ENCODE data around the gene KISS1R.
A peak's percentile ranks its signal among the peaks of the same experiment; 100 is the strongest.
"Not testable (repeated sequence)": the region's sequence is repeated elsewhere in the genome, so short reads cannot be mapped to it uniquely, and the experiment has no call there.

KISS1R gene

DNA sequence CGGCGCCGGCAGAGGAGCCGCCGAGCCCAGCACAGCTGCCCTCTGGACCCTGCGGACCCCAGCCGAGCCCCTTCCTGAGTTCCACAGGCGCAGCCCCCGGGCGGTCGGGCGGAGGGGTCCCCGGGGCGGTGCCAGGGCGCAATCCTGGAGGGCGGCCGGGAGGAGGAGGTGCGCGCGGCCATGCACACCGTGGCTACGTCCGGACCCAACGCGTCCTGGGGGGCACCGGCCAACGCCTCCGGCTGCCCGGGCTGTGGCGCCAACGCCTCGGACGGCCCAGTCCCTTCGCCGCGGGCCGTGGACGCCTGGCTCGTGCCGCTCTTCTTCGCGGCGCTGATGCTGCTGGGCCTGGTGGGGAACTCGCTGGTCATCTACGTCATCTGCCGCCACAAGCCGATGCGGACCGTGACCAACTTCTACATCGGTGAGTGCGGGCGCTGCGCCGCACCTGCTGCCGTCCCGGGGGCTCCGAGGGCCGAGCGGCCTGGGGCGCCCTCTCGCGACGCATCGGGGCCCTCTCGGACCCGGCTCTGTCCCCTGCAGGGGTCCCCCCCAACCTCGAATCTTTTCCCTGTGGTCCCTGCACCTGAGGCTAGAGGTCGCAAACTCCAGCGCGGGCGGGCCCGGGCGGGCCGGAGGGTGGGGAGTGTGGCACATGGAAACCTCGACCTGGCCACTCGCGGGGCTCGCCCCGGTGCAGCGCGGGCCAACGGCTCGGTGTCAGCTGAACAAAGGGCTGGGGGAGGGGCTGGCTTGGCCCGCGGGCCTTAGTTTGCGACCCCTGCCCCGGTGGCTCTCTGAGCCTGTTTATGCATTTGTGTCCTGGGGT is at the start of gene KISS1R:
Gene KISS1R, plus strand, starts transcription at position 11 of the 829 bp plus-strand sequence. Its CDS starts 170 bp downstream, at position 181.
- peak; percentile 55 for DNase-seq (ENCODE audit: low spot score)

DNA sequence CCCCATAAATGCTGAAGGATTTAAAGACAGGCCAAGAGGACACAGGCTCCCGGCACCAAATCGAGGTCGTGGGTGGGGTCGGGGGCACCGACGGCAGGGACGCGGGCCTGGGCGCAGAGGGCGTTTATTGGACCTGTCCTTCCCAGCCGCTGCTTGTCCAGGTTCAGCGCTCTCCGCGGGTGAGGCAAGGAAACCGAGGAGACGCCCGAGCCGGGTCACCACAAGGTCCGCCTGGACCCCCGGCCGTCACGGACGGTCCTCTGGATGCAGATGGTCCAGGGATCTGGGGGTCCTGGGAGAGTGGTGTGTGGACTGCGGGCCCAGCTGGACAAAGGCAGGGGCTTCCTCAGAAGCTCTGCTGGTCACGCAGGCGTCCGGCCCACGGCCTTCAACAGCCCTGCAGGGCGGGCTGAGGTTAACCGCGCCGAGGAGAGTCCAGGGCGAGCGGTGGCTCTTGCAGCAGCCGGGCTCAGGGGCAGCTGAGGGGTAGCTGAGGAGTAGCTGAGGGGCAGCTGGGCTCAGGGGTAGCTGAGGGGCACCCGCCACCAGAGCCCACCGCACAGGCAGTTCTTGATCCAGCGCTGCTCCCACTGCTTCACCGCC is 49.2 kb upstream of the KISS1R start:
- no peak for DNase-seq (ENCODE audit: low spot score)

GRCh38 chr19:868458-869244 is 48.5 kb upstream of the KISS1R start:
- DNase-seq (ENCODE audit: low spot score), result no peak

GRCh38 chr19:869245-870177 is 47.6 kb upstream of the KISS1R start:
- DNase-seq (ENCODE audit: low spot score), result no peak

DNA sequence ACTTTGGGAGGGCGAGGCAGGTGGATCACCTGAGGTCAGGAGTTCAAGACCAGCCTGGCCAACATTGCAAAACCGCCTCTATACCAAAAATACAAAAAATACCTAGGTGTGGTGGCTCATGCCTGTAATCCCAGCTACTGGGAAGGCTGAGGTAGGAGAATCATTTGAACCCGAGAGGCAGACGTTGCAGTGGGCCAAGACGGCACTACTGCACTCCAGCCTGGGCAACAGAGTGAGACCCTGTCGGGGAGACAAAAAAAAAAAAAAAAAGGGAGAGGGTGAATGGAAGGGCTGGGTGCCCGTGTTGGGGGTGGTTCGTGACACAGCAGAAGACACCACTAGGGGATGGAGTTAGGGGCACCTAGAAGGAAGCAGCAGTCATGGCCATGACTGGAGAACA is 46.8 kb upstream of the KISS1R start:
- DNase-seq (ENCODE audit: low spot score), result no peak

DNA sequence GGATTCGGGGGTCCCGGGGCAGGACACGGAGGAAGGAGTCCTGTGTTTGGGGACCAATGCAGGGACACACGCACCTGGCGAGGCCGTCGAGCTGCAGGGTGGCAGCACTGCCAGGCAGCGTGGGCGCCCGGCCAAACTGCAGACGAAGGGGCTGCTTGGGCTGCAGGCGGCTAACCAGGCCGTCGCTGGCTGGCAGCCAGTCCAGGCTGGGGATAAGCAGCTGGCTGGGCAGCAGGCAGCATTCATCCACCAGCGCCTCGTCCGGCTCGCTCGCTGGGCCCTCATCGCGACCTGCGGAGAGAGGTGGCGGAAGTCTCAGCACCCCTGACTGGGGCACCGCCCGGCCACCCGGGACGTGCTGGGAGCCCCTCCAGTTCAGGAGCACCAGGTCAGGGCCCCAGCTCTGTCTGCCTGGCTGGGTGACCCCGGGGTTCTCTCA is 46.2 kb upstream of the KISS1R start:
- no peak for DNase-seq (ENCODE audit: low spot score)

GRCh38 chr19:871446-872265 is 45.5 kb upstream of the KISS1R start:
- DNase-seq (ENCODE audit: low spot score), result no peak

- DNase-seq (ENCODE audit: low spot score), result peak; percentile 82
Measured at GRCh38 chr19:872266-872951, 44.7 kb upstream of the KISS1R start.

- peak; percentile 79 for DNase-seq (ENCODE audit: low spot score)
Measured at GRCh38 chr19:873084-873483, 44.0 kb upstream of the KISS1R start.

- no peak for DNase-seq (ENCODE audit: low spot score)
Measured at GRCh38 chr19:873561-874041, 43.5 kb upstream of the KISS1R start.

GRCh38 chr19:875265-875879 is 41.8 kb upstream of the KISS1R start:
- DNase-seq (ENCODE audit: low spot score), result no peak

GRCh38 chr19:876089-876488 is 41.0 kb upstream of the KISS1R start:
- no peak for DNase-seq (ENCODE audit: low spot score)

- DNase-seq (ENCODE audit: low spot score), result no peak
Measured at GRCh38 chr19:876780-877314, 40.3 kb upstream of the KISS1R start.

- DNase-seq (ENCODE audit: low spot score), result not testable (repeated sequence)
Measured at GRCh38 chr19:877992-878660, 39.0 kb upstream of the KISS1R start.

- DNase-seq (ENCODE audit: low spot score), result not testable (repeated sequence)
Measured at GRCh38 chr19:878751-879561, 38.2 kb upstream of the KISS1R start.

GRCh38 chr19:879711-880438 is 37.3 kb upstream of the KISS1R start:
- DNase-seq (ENCODE audit: low spot score), result no peak
